K562 (cell line): ENCODE measurements around the gene SDK1. TPM values are rescaled to one million over a fixed set of nuclear protein-coding genes. Genes with fewer than 3 reads are reported as not detected.
A peak's percentile ranks its signal among the peaks of the same experiment; 100 is the strongest.

Experiments used
- ATAC-seq: fragments of 200-7000 bp; cut with Tn5 transposase; 3 replicates; pipeline ENCODE4 v1.9.1; 2020; ENCODE audit warnings: moderate library complexity
- BruUV-seq: library from RNA; stranded (reverse); fragments of 400-500 nt; replicated peaks from 2 replicates; lab custom pipeline; 2021; lab: Mats Ljungman, UMichigan
- CTCF ChIA-PET: fragments of 300-600 bp; formaldehyde crosslinking; extraction: SDS; loops from one replicate; lab custom pipeline; 2021; ENCODE audit warnings: low intra/inter-chr PET ratio; lab: Yijun Ruan, JAX
- POLR2A ChIA-PET: fragments of 300-600, 350-650 bp; sonication (Branson Sonifier 250); formaldehyde crosslinking; extraction: SDS; loops from one replicate; lab custom pipeline; 2021; ENCODE audit warnings: antibody characterized with exemption, inconsistent platforms; lab: Yijun Ruan, JAX
- DNase-seq, 4 experiments: peaks; one replicate each; pipeline versions ENCODE4 v3.0.0 to v3.0.0-alpha.2; 2011 to 2018; ENCODE audit warnings: low spot score in 3 of 4, mixed read lengths in 3 of 4; ENCODE audit errors: extremely low read depth in 1 of 4
- FAIRE-seq: peaks from 2 replicates; lab custom pipeline; 2011; peaks lifted over from hg19 to GRCh38; lab: Jason Lieb, UNC
- H2AFZ ChIP-seq: 2 replicates; pipeline ENCODE4 v1.6.0; 2011; ENCODE audit warnings: low read depth, low read length, control low read depth, inconsistent platforms
- H3K27ac ChIP-seq: fragments of 200-600 bp; 3 replicates; pipeline ENCODE4 v1.8.0; 2011; ENCODE audit warnings: low read depth, mild to moderate bottlenecking, control low read depth, inconsistent platforms, low read length, moderate library complexity, mixed read lengths; ENCODE audit errors: extremely low read depth
- H3K27me3 ChIP-seq, 2 experiments: fragments of 300-600 bp in 1 of 2; 2 replicates in 1 of 2; 3 replicates in 1 of 2; pipeline versions ENCODE4 v1.6.0 to v1.8.0; 2011; ENCODE audit warnings: inconsistent platforms in 2 of 2, low read length in 2 of 2, mild to moderate bottlenecking in 1 of 2, mixed read lengths in 1 of 2, moderate library complexity in 1 of 2; ENCODE audit not compliant: control insufficient read depth in 2 of 2, insufficient read depth in 2 of 2
- H3K36me3 ChIP-seq: fragments of 300-600 bp; 3 replicates; pipeline ENCODE4 v1.8.0; 2011; ENCODE audit warnings: mild to moderate bottlenecking, low read length, inconsistent platforms; ENCODE audit not compliant: control insufficient read depth, insufficient read depth
- H3K4me1 ChIP-seq, 2 experiments: fragments of 200-600 bp in 1 of 2; replicated peaks in 1 of 2; 2 replicates in 1 of 2; 3 replicates in 1 of 2; pipeline versions ENCODE4 v1.5.1 to v1.8.0; 2011; ENCODE audit warnings: inconsistent platforms in 2 of 2, low read length in 2 of 2, mild to moderate bottlenecking in 1 of 2, mixed read lengths in 1 of 2, moderate library complexity in 1 of 2; ENCODE audit not compliant: control insufficient read depth in 2 of 2, insufficient read depth in 2 of 2
- H3K4me2 ChIP-seq: 2 replicates; pipeline ENCODE4 v1.6.1; 2011; ENCODE audit warnings: low read length, control low read depth, inconsistent platforms, mixed read lengths; ENCODE audit not compliant: insufficient read depth
- H3K4me3 ChIP-seq: fragments of 200-600 bp; sonication (generic), shearing (Covaris generic); 2 replicates; pipeline ENCODE4 v1.5.1; 2016; ENCODE audit warnings: control low read depth, inconsistent platforms
- H3K79me2 ChIP-seq: fragments of 200-600 bp; 3 replicates; pipeline ENCODE4 v1.8.0; 2011; ENCODE audit warnings: low read length, inconsistent platforms; ENCODE audit not compliant: control insufficient read depth, insufficient read depth
- H3K9ac ChIP-seq, 2 experiments: 2 replicates each; pipeline versions ENCODE4 v1.6.0 to v1.6.1; 2011; ENCODE audit warnings: low read depth in 2 of 2, low read length in 2 of 2, control low read depth in 1 of 2, inconsistent platforms in 1 of 2, mild to moderate bottlenecking in 1 of 2, mixed read lengths in 1 of 2; ENCODE audit not compliant: insufficient read depth in 1 of 2
- H3K9me1 ChIP-seq: one replicate; pipeline ENCODE4 v1.6.0; 2011; ENCODE audit warnings: inconsistent platforms, mild to moderate bottlenecking, low read length, moderate library complexity; ENCODE audit not compliant: control insufficient read depth, insufficient read depth
- H3K9me3 ChIP-seq: replicated peaks from 2 replicates; pipeline ENCODE4 v1.5.1; 2011; ENCODE audit warnings: low read depth, low read length, inconsistent platforms; ENCODE audit not compliant: control insufficient read depth, insufficient read depth
- H4K20me1 ChIP-seq: replicated peaks from 2 replicates; pipeline ENCODE4 v1.6.1; 2011; ENCODE audit warnings: low read length, inconsistent platforms, mixed read lengths; ENCODE audit not compliant: control insufficient read depth, insufficient read depth
- BACH1 ChIP-seq: fragments of 200-800 bp; sonication (Bioruptor generic); IDR thresholded peaks from 2 replicates; pipeline ENCODE4 v1.6.1; 2016; ENCODE audit warnings: missing genetic modification characterization, missing compliant biosample characterization
- KLF13 ChIP-seq: fragments of 450-650 bp; IDR thresholded peaks from 2 replicates; pipeline ENCODE4 v1.6.1; 2016; ENCODE audit warnings: missing genetic modification characterization, low read depth, mild to moderate bottlenecking, missing compliant biosample characterization, moderate library complexity, borderline replicate concordance
- MAFG ChIP-seq: fragments of 450-650 bp; conservative IDR thresholded peaks from 2 replicates; pipeline ENCODE4 v1.6.1; 2016; ENCODE audit warnings: missing genetic modification characterization, missing compliant biosample characterization
- NFE2 ChIP-seq: IDR thresholded peaks from 2 replicates; pipeline ENCODE4 v1.6.1; 2014; ENCODE audit warnings: antibody characterized with exemption, low read depth
- PRDM10 ChIP-seq: fragments of 450-650 bp; IDR thresholded peaks from 2 replicates; pipeline ENCODE4 v1.6.1; 2018; ENCODE audit not compliant: partially characterized antibody
- XRCC3 ChIP-seq: fragments of 450-650 bp; IDR thresholded peaks from 2 replicates; pipeline ENCODE4 v1.6.1; 2017; ENCODE audit warnings: mild to moderate bottlenecking, moderate library complexity
- ZNF316 ChIP-seq: fragments of 450-650 bp; IDR thresholded peaks from 2 replicates; pipeline ENCODE4 v1.6.1; 2016
- ZNF431 ChIP-seq: sonication (generic); formaldehyde crosslinking; IDR thresholded peaks from 2 replicates; pipeline ENCODE4 v1.8.0; 2022; ENCODE audit warnings: mild to moderate bottlenecking, missing genetic modification reagents
- ZZZ3 ChIP-seq: fragments of 450-650 bp; IDR thresholded peaks from 2 replicates; pipeline ENCODE4 v1.6.1; 2016; ENCODE audit warnings: antibody characterized with exemption, mild to moderate bottlenecking, moderate library complexity
- WGBS: fragments of 100-300 bp; shearing (Covaris generic); methylation state at CpG from one replicate; pipeline ENCODE4 v1.1.6; 2016; ENCODE audit warnings: low coverage, mixed read lengths; ENCODE audit not compliant: insufficient coverage; ENCODE audit errors: missing lambda C conversion rate; 5-methylcytosine and 5-hydroxymethylcytosine counted together
- in situ Hi-C: fragments of 300-500 bp; cut with MboI; formaldehyde crosslinking; loops from 4 replicates; pipeline ENCODE4 v1.15.0; 2018; ENCODE audit warnings: inconsistent platforms, mixed read lengths
- intact Hi-C: fragments of 100-400 bp; cut with micrococcal nuclease; formaldehyde crosslinking; loops from 2 replicates; pipeline ENCODE4 v1.14.2; 2022
- polyA plus RNA-seq, 8 experiments: library from polyadenylated mRNA; depleted of rRNA in 4 of 8; stranded (reverse) in 5 of 8; unstranded in 3 of 8; fragments of >200 nt; fragmentation: Nextera tagmentation in 2 of 8; fragmentation: Illumina TruSeq in 1 of 8; extraction: Ambion mirVana in 2 of 8; extraction: Trizol in 1 of 8; gene quantifications; 2 replicates each; pipeline versions ENCODE4 v1.2.1 to v1.2.3, GENCODE V29; 2011 to 2014; ENCODE audit warnings: inconsistent platforms in 1 of 8, missing spikeins in 1 of 8
- total RNA-seq, 7 experiments: library from RNA; depleted of rRNA in 6 of 7; stranded (reverse); fragments of >200 nt in 6 of 7; fragmentation: Illumina TruSeq in 2 of 7; extraction: Trizol in 2 of 7; gene quantifications; 2 replicates each; pipeline versions ENCODE4 v1.2.1 to v1.2.3, GENCODE V29; 2011 to 2021; ENCODE audit warnings: low replicate concordance in 1 of 7

The SDK1 gene
- total and polyA plus RNA-seq, 9 of the 15 experiments (the other 6 are each of a cell fraction or from before 2014, with no cell fraction given): 0.16 TPM; not detected in 8

GRCh38 chr7:3942816-3943745 is 642.0 kb downstream of the SDK1 start:
- BruUV-seq: no TSS peak
- Histone ChIP-seq H3K9ac (no peak overlapping the region), H2AFZ (no peak overlapping the region), H3K9me3 (no peaks in the 10 kb centered on the region), H4K20me1 (no peaks in the 10 kb centered on the region; the same call in 1 of the 2 replicates), H3K4me3 (no peak overlapping the region), H3K4me2 (no peak overlapping the region), H3K4me1 (no peaks in the 10 kb centered on the region; a peak in 1 of 5 replicates), H3K27ac (no peak overlapping the region), H3K79me2 (no peaks in the 10 kb centered on the region), H3K27me3 (peaks cover 5 to 23% of the 10 kb centered on the region in 2 experiments; a peak in 3 of 5 replicates), H3K9me1 (no peaks in the 10 kb centered on the region), H3K36me3 (no peaks in the 10 kb centered on the region)
- in situ Hi-C loops (no loop called here), intact Hi-C loops (no loop called here)
- DNase-seq (no peak), ATAC-seq (no peak), FAIRE-seq (no peak)
- whole genome bisulfite sequencing: 13% methylated on average over 28 of the region's 30 CpGs
- TF ChIP-seq KLF13 (tag) (no peak), PRDM10 (no peak), NFE2 (0 out of 2 replicates have a peak, but pooled peaks have one; percentile 35), ZNF316 (peak; percentile 46; the same call in 1 of the 2 replicates), ZNF431 (no peak), ZZZ3 (no peak), MAFG (peak; percentile 60), XRCC3 (no peak), BACH1 (tag) (peak; percentile 50; the same call in 1 of the 2 replicates)
- ChIA-PET POLR2A (interaction anchor here (0.6 to 1.4 kb wide), 2 partner anchors 10 to 17 kb away, joined by 3 read pairs; no protein-coding TSS in a partner anchor), CTCF (no interaction called here)
